Measurements from ENCODE around the gene KRTAP13-1.

KRTAP13-1 gene

DNA sequence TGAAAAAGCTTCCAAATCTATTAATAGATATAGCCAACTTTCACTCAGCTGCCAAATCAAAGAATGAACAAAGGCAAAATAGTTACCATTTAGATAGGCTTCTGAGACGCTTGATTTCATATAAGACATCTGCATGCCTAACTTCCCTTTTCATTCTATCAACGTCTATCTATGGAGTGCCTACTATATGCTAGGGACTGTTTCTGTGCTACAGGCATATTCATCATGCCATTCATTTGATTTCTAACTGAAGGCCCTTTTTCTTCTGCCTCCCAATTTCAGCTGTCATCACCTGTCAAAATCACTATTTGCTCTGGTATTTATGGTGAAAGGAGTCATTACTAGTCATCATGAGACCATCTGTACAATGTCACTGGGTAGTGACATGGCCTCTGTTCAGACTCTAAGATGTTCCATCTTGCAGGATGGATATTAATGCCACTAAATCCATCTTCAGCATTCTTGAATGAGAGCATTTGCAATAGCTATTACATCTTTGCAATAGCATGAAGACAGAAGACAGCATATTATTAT, 4.3 kb upstream of the KRTAP13-1 start:
- TF ChIP-seq EZH2phosphoT487 (IDR thresholded peaks at IDR 0.05; ENCODE audit: low read depth), result no peak
- TF ChIP-seq, protein P1, sequence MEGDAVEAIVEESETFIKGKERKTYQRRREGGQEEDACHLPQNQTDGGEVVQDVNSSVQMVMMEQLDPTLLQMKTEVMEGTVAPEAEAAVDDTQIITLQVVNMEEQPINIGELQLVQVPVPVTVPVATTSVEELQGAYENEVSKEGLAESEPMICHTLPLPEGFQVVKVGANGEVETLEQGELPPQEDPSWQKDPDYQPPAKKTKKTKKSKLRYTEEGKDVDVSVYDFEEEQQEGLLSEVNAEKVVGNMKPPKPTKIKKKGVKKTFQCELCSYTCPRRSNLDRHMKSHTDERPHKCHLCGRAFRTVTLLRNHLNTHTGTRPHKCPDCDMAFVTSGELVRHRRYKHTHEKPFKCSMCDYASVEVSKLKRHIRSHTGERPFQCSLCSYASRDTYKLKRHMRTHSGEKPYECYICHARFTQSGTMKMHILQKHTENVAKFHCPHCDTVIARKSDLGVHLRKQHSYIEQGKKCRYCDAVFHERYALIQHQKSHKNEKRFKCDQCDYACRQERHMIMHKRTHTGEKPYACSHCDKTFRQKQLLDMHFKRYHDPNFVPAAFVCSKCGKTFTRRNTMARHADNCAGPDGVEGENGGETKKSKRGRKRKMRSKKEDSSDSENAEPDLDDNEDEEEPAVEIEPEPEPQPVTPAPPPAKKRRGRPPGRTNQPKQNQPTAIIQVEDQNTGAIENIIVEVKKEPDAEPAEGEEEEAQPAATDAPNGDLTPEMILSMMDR (IDR thresholded peaks at IDR 0.05; ENCODE audit: low read depth, low read length), result no peak
- Histone ChIP-seq H3K4me1 (ENCODE audit: low read length) (peaks cover 4% of the 10 kb centered on the region; the same call in 1 of the 2 replicates), H4K20me1 (ENCODE audit: insufficient read depth, low read length) (no peaks in the 10 kb centered on the region), H3K27me3 (ENCODE audit: low read depth, low read length) (no peaks in the 10 kb centered on the region), H3K79me2 (ENCODE audit: low read length) (no peaks in the 10 kb centered on the region), H2AFZ (ENCODE audit: low read depth, low read length) (no peak overlapping the region), H3K4me2 (ENCODE audit: low read length) (no peak overlapping the region), H3K9me3 (ENCODE audit: insufficient read depth, low read length) (no peaks in the 10 kb centered on the region), H3K9ac (ENCODE audit: low read length) (no peak overlapping the region), H3K4me3 (ENCODE audit: low read length) (no peak overlapping the region), H3K36me3 (replicated peaks; ENCODE audit: low read depth, low read length) (no peaks in the 10 kb centered on the region), H3K27ac (ENCODE audit: low read length) (no peak overlapping the region)

DNA sequence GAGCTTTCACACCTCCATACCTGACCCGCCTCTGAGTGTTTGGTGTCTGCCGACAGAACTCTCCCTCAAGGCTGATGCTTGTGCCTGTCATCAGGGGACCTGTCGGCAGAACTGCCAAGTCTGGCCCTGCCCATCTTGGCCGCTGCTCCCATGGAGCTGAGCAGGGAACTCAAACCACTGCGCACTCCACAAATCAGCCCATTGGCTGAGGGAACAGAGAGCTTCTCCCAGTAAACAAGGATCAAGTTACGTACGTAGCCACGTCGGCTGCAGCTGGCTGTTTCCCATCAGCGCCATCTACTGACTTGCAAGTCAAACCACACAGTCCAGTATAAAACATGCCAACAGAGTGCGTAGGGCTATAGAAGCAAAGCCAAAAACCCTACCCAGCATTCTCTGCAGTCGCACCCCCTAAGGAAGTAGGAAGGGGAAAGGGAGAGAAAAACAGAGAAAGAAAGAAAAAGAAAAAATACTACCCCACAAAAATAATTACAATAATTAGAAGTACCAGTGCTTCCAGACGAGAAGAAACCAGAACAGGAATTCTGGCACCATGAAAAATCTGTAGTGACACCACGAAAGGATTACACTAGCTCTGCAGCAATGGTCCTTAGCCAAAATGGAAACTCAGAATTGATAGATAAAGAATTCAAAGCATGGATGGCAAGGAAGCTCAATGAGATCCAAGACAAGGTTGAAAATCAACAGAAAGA, 13.1 kb downstream of the KRTAP13-1 start:
- no peaks in the 10 kb centered on the region for H3K27me3 ChIP-seq (ENCODE audit: low read depth, low read length)
- H2AFZ ChIP-seq (ENCODE audit: low read depth, low read length), result peak overlapping the region; percentile 94
- H4K20me1 ChIP-seq (ENCODE audit: insufficient read depth, low read length), result no peaks in the 10 kb centered on the region
- H3K4me1 ChIP-seq (ENCODE audit: low read length), result no peaks in the 10 kb centered on the region
- peak overlapping the region; percentile 77 for H3K4me3 ChIP-seq (ENCODE audit: low read length)
- H3K36me3 ChIP-seq (replicated peaks; ENCODE audit: low read depth, low read length), result no peaks in the 10 kb centered on the region
- H3K9me3 ChIP-seq (ENCODE audit: insufficient read depth, low read length), result no peaks in the 10 kb centered on the region
- TF ChIP-seq EZH2phosphoT487 (IDR thresholded peaks at IDR 0.05; ENCODE audit: low read depth), result no peak
- TF ChIP-seq, protein P1 (IDR thresholded peaks at IDR 0.05; ENCODE audit: low read depth, low read length), result peak; percentile 62
- H3K9ac ChIP-seq (ENCODE audit: low read length), result peak overlapping the region; percentile 37; the same call in 1 of the 2 replicates
- H3K79me2 ChIP-seq (ENCODE audit: low read length), result no peaks in the 10 kb centered on the region
- no peak overlapping the region for H3K27ac ChIP-seq (ENCODE audit: low read length)
- peak overlapping the region; percentile 82 for H3K4me2 ChIP-seq (ENCODE audit: low read length)

DNA sequence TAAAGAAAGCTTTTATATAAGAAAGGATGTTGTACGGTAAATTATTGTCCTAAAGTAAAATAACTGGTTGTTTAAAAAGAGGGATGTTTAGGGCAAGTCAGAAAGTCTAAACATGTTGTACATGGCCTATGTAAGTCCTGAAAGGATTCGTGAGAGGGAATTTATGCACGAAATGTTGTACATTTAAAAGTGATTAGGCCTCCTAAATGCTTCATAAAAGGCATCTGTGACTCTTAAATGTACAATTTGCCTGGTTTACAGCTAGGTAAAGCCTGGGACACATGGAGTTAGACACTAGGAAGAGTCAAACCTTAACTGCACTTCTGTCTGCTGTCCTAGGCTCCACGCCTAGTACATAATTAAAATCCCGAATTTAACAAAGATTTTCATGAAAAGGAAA, 20.2 kb downstream of the KRTAP13-1 start:
- Histone ChIP-seq H3K9ac (ENCODE audit: low read length) (no peak overlapping the region), H3K4me2 (ENCODE audit: low read length) (no peak overlapping the region), H3K36me3 (replicated peaks; ENCODE audit: low read depth, low read length) (no peaks in the 10 kb centered on the region), H2AFZ (ENCODE audit: low read depth, low read length) (no peak overlapping the region), H3K79me2 (ENCODE audit: low read length) (no peaks in the 10 kb centered on the region), H3K4me3 (ENCODE audit: low read length) (no peak overlapping the region), H3K27me3 (ENCODE audit: low read depth, low read length) (no peaks in the 10 kb centered on the region), H3K9me3 (ENCODE audit: insufficient read depth, low read length) (no peaks in the 10 kb centered on the region), H3K4me1 (ENCODE audit: low read length) (no peaks in the 10 kb centered on the region), H3K27ac (ENCODE audit: low read length) (no peak overlapping the region), H4K20me1 (ENCODE audit: insufficient read depth, low read length) (no peaks in the 10 kb centered on the region)
- TF ChIP-seq, protein P1 (IDR thresholded peaks at IDR 0.05; ENCODE audit: low read depth, low read length), result no peak
- no peak for TF ChIP-seq EZH2phosphoT487 (IDR thresholded peaks at IDR 0.05; ENCODE audit: low read depth)

DNA sequence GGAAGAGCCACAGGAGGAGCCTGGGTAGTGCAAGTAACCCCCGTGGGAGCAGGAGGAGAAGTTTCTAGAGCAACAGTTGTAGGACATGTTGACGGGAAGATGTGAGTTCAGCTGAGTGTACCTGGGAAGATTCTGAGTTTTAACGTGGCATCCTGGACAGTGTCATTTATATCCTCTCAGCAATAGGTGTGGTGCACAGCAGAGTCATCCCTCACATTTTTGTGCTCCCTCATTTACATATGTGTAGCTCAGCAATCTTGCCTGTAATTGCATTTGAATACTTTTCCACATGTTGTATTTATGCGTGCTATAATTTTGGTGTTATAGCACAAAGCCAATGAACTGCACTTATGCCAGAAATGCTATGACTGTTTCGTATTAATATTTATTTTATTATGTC, 30.0 kb downstream of the KRTAP13-1 start, which contains the start of gene KRTAP13-3:
Gene KRTAP13-3 (minus strand): TSS at position 101 of the 400 bp plus-strand sequence. CDS start 14 bp downstream, at position 87.
- no peaks in the 10 kb centered on the region for H3K79me2 ChIP-seq (ENCODE audit: low read length)
- H3K36me3 ChIP-seq (replicated peaks; ENCODE audit: low read depth, low read length), result no peaks in the 10 kb centered on the region
- no peak within 1 kb of the TSS for H3K4me2 ChIP-seq (ENCODE audit: low read length)
- no peaks in the 10 kb centered on the region for H4K20me1 ChIP-seq (ENCODE audit: insufficient read depth, low read length)
- H2AFZ ChIP-seq (ENCODE audit: low read depth, low read length), result no peak within 1 kb of the TSS
- no peaks in the 10 kb centered on the region for H3K27me3 ChIP-seq (ENCODE audit: low read depth, low read length)
- no peak within 1 kb of the TSS for H3K27ac ChIP-seq (ENCODE audit: low read length)
- H3K4me1 ChIP-seq (ENCODE audit: low read length), result no peaks in the 10 kb centered on the region
- no peaks in the 10 kb centered on the region for H3K9me3 ChIP-seq (ENCODE audit: insufficient read depth, low read length)
- TF ChIP-seq, protein P1 (IDR thresholded peaks at IDR 0.05; ENCODE audit: low read depth, low read length), result no peak
- no peak for TF ChIP-seq EZH2phosphoT487 (IDR thresholded peaks at IDR 0.05; ENCODE audit: low read depth)
- no peak within 1 kb of the TSS for H3K4me3 ChIP-seq (ENCODE audit: low read length)
- no peak within 1 kb of the TSS for H3K9ac ChIP-seq (ENCODE audit: low read length)
